CD4-positive, alpha-beta T cell (primary cell): ENCODE measurements around the gene MYO3A. TPM values are rescaled to one million over a fixed set of nuclear protein-coding genes. Genes with fewer than 3 reads are reported as not detected.

Source experiments
- ATAC-seq: fragments of 200-7000 bp; cut with Tn5 transposase; one replicate; pipeline ENCODE4 v1.10.0; 2022; ENCODE audit warnings: mild to moderate bottlenecking; ENCODE audit not compliant: poor library complexity
- CTCF ChIA-PET: fragments of 350-600 bp; sonication (Branson Sonifier 250); formaldehyde crosslinking; loops from one replicate; lab custom pipeline; 2021; ENCODE audit warnings: antibody characterized with exemption, inconsistent platforms; lab: Charles Lee
- POLR2A ChIA-PET: fragments of 350-600 bp; sonication (Branson Sonifier 250); formaldehyde crosslinking; loops from one replicate; lab custom pipeline; 2021; ENCODE audit warnings: antibody characterized with exemption, inconsistent platforms; lab: Charles Lee
- DNase-seq, 14 experiments: peaks; one replicate each; pipeline ENCODE4 v3.0.0-alpha.2; 2013 to 2020; ENCODE audit warnings: mixed read lengths in 2 of 14
- H3K27ac ChIP-seq, 2 donors: one replicate each; pipeline versions ENCODE4 v1.5.1 to v1.7.0; 2013; ENCODE audit warnings: low read length in 2 of 2, low read depth in 1 of 2, mild to moderate bottlenecking in 1 of 2
- H3K27me3 ChIP-seq, 2 experiments: 1 replicate in 1 of 2; 2 replicates in 1 of 2; pipeline versions ENCODE4 v1.6.1 to v1.7.0; 2013; ENCODE audit warnings: low read length in 2 of 2, control low read depth in 1 of 2, mild to moderate bottlenecking in 1 of 2, moderate library complexity in 1 of 2; ENCODE audit not compliant: insufficient read depth in 2 of 2, control insufficient read depth in 1 of 2
- H3K36me3 ChIP-seq: one replicate; pipeline ENCODE4 v1.6.1; 2013; ENCODE audit warnings: low read length, control low read depth; ENCODE audit not compliant: insufficient read depth
- H3K4me1 ChIP-seq: one replicate; pipeline ENCODE4 v1.6.1; 2013; ENCODE audit warnings: low read length, control low read depth; ENCODE audit not compliant: insufficient read depth
- H3K4me3 ChIP-seq: one replicate; pipeline ENCODE4 v1.5.1; 2013; ENCODE audit warnings: mild to moderate bottlenecking, low read length, moderate library complexity
- H3K9me3 ChIP-seq, 2 experiments: 1 replicate in 1 of 2; 2 replicates in 1 of 2; pipeline versions ENCODE4 v1.6.1 to v1.7.0; 2013; ENCODE audit warnings: low read length in 2 of 2, mild to moderate bottlenecking in 2 of 2, control low read depth in 1 of 2, moderate library complexity in 1 of 2; ENCODE audit not compliant: control insufficient read depth in 1 of 2, insufficient read depth in 1 of 2
- H3K27ac Mint-ChIP-seq: one replicate; pipeline ENCODE4 v1.8.0; 2020; ENCODE audit warnings: mixed read lengths
- H3K27me3 Mint-ChIP-seq: one replicate; pipeline ENCODE4 v1.8.0; 2021; ENCODE audit warnings: mixed read lengths
- H3K36me3 Mint-ChIP-seq: one replicate; pipeline ENCODE4 v1.8.0; 2021; ENCODE audit warnings: low read depth, mixed read lengths
- H3K4me1 Mint-ChIP-seq: one replicate; pipeline ENCODE4 v1.8.0; 2021; ENCODE audit warnings: low read depth, mixed read lengths
- H3K4me3 Mint-ChIP-seq: one replicate; pipeline ENCODE4 v1.8.0; 2020; ENCODE audit warnings: mild to moderate bottlenecking, mixed read lengths
- H3K9me3 Mint-ChIP-seq: one replicate; pipeline ENCODE4 v1.8.0; 2020; ENCODE audit warnings: mixed read lengths
- CTCF ChIP-seq: fragments of 200-600 bp; IDR thresholded peaks from one replicate; pipeline ENCODE4 v1.8.0; 2022; ENCODE audit warnings: antibody characterized with exemption, mild to moderate bottlenecking
- intact Hi-C, 2 experiments: fragments of 100-400 bp; cut with DNase I in 1 of 2; cut with micrococcal nuclease in 1 of 2; formaldehyde crosslinking; loops; one replicate each; pipeline versions ENCODE4 v1.15.1 to v1.9.0; 2023 to 2025; cut with DNase I, micrococcal nuclease
- total RNA-seq, 174 experiments: library from RNA in 2 of 174; stranded (reverse) in 2 of 174; gene quantifications; one replicate each; pipeline ENCODE4 v1.2.3 and lab custom pipeline; 2021 to 2026

MYO3A gene
- total RNA-seq, 2 experiments from 2014 or later: not detected

- Mint-ChIP-seq H3K27me3 (peaks cover 3% of the 10 kb centered on the region), H3K4me1 (no peaks in the 10 kb centered on the region), H3K36me3 (no peaks in the 10 kb centered on the region), H3K4me3 (no peak overlapping the region), H3K9me3 (peaks cover 5% of the 10 kb centered on the region), H3K27ac (no peak overlapping the region)
- H3K4me3 ChIP-seq: no peak overlapping the region
- H3K27ac ChIP-seq: no peak overlapping the region
- no peak for TF ChIP-seq CTCF
- H3K27me3 ChIP-seq: no peaks in the 10 kb centered on the region
- no peaks in the 10 kb centered on the region for H3K9me3 ChIP-seq
- intact Hi-C loops: no loop called here
- H3K36me3 ChIP-seq: no peaks in the 10 kb centered on the region
- POLR2A ChIA-PET: no interaction called here
- ATAC-seq (no peak), DNase-seq (no peak)
- CTCF ChIA-PET: no interaction called here
- no peaks in the 10 kb centered on the region for H3K4me1 ChIP-seq
Observed at GRCh38 chr10:26046073-26046700, 112.2 kb downstream of the MYO3A start.

GRCh38 chr10:26048756-26049155 is 114.7 kb downstream of the MYO3A start:
- DNase-seq (no peak), ATAC-seq (no peak)
- Mint-ChIP-seq H3K4me1 (no peaks in the 10 kb centered on the region), H3K27ac (no peak overlapping the region), H3K9me3 (peaks cover under 1% of the 10 kb centered on the region), H3K36me3 (no peaks in the 10 kb centered on the region), H3K4me3 (no peak overlapping the region), H3K27me3 (peaks cover 3% of the 10 kb centered on the region)
- Histone ChIP-seq H3K36me3 (no peaks in the 10 kb centered on the region), H3K4me1 (no peaks in the 10 kb centered on the region), H3K27ac (no peak overlapping the region), H3K27me3 (no peaks in the 10 kb centered on the region), H3K4me3 (no peak overlapping the region), H3K9me3 (no peaks in the 10 kb centered on the region)
- intact Hi-C loops: no loop called here
- TF ChIP-seq CTCF: no peak
- CTCF ChIA-PET: no interaction called here
- POLR2A ChIA-PET: no interaction called here

- Histone ChIP-seq H3K27ac (no peak overlapping the region), H3K27me3 (no peaks in the 10 kb centered on the region), H3K9me3 (no peaks in the 10 kb centered on the region), H3K36me3 (no peaks in the 10 kb centered on the region), H3K4me1 (no peaks in the 10 kb centered on the region), H3K4me3 (no peak overlapping the region)
- POLR2A ChIA-PET: no interaction called here
- no peak for DNase-seq
- no peak for TF ChIP-seq CTCF
- peaks cover 4% of the 10 kb centered on the region for H3K9me3 Mint-ChIP-seq
- H3K36me3 Mint-ChIP-seq: no peaks in the 10 kb centered on the region
- ATAC-seq: no peak
- intact Hi-C loops: no loop called here
- no peaks in the 10 kb centered on the region for H3K4me1 Mint-ChIP-seq
- CTCF ChIA-PET: interaction anchor here (1.0 kb wide), 1 partner anchor 25 kb away, joined by 3 read pairs; no protein-coding TSS in a partner anchor
- H3K27me3 Mint-ChIP-seq: peaks cover 5% of the 10 kb centered on the region
- no peak overlapping the region for H3K27ac Mint-ChIP-seq
- H3K4me3 Mint-ChIP-seq: no peak overlapping the region
Observed at GRCh38 chr10:26052326-26052725, 118.3 kb downstream of the MYO3A start.
